Activated B cell treated with CpG ODN at 0.5 μM for 24 hours (primary cell): ENCODE results near the gene ZNF80. TPM values are rescaled to one million over a fixed set of nuclear protein-coding genes. Genes with fewer than 3 reads are reported as not detected.

Experiments
- ATAC-seq: fragments of 200-7000 bp; cut with Tn5 transposase; one replicate; pipeline ENCODE4 v1.10.0; 2021; ENCODE audit warnings: low read depth, mild to moderate bottlenecking, moderate library complexity
- CTCF ChIA-PET: fragments of 350-600 bp; sonication (Branson Sonifier 250); formaldehyde crosslinking; loops from one replicate; lab custom pipeline; 2021; ENCODE audit warnings: antibody characterized with exemption; lab: Charles Lee
- POLR2A ChIA-PET: fragments of 350-600 bp; sonication (Branson Sonifier 250); formaldehyde crosslinking; loops from one replicate; lab custom pipeline; 2021; ENCODE audit warnings: antibody characterized with exemption; lab: Charles Lee
- DNase-seq: peaks from one replicate; pipeline ENCODE4 v3.0.0; 2022
- H3K27ac Mint-ChIP-seq: one replicate; pipeline ENCODE4 v1.8.0; 2020; ENCODE audit warnings: mixed read lengths
- H3K27me3 Mint-ChIP-seq: one replicate; pipeline ENCODE4 v1.8.0; 2021; ENCODE audit warnings: mixed read lengths
- H3K36me3 Mint-ChIP-seq: one replicate; pipeline ENCODE4 v1.8.0; 2021; ENCODE audit warnings: low read depth, mixed read lengths
- H3K4me1 Mint-ChIP-seq: one replicate; pipeline ENCODE4 v1.8.0; 2021; ENCODE audit warnings: mixed read lengths
- H3K4me3 Mint-ChIP-seq: one replicate; pipeline ENCODE4 v1.8.0; 2020; ENCODE audit warnings: mild to moderate bottlenecking, mixed read lengths
- H3K9me3 Mint-ChIP-seq: one replicate; pipeline ENCODE4 v1.8.0; 2020; ENCODE audit warnings: mixed read lengths
- intact Hi-C: fragments of 100-400 bp; cut with micrococcal nuclease; formaldehyde crosslinking; loops from one replicate; pipeline ENCODE4 v1.15.1; 2024
- total RNA-seq: library from RNA; stranded (reverse); gene quantifications from 2 replicates; pipeline ENCODE4 v1.2.3, GENCODE V29; 2022
- TF ChIP-seq, protein P1 (sequence below): fragments of 200-600 bp; IDR thresholded peaks from one replicate; pipeline ENCODE4 v1.8.0; 2022; ENCODE audit warnings: antibody characterized with exemption, mild to moderate bottlenecking

ZNF80 gene
- total RNA-seq, 1 donor from 2014 or later = 0.53 TPM

DNA sequence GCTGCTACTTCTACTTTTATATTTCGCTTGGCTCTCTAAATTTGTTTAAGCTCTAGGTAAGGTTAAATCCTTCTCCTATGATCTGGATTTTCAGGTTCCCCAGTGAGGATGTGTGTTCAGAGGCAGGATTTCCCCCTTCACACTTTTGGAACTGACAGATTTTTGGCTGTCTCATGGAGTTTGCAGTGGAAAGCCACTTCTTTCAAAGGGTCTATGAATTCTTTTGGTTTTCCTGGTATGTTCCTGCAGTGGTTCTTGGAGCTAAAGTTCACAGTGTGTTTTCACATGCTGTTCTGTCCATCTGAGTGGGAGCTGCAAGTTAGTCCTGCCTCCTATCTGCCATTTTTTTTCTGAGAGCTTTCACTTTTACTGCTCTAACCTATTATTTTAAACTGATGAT, 34.9 kb upstream of the ZNF80 start:
- POLR2A ChIA-PET = interaction anchor here (1.0 kb wide), 1 partner anchor 59 kb away, joined by 3 read pairs; no protein-coding TSS in a partner anchor
- DNase-seq (no peak), ATAC-seq (no peak)
- H3K4me3 Mint-ChIP-seq = no peak overlapping the region
- H3K4me1 Mint-ChIP-seq = no peaks in the 10 kb centered on the region
- H3K27me3 Mint-ChIP-seq = no peaks in the 10 kb centered on the region
- H3K27ac Mint-ChIP-seq = no peak overlapping the region
- TF ChIP-seq, protein P1, sequence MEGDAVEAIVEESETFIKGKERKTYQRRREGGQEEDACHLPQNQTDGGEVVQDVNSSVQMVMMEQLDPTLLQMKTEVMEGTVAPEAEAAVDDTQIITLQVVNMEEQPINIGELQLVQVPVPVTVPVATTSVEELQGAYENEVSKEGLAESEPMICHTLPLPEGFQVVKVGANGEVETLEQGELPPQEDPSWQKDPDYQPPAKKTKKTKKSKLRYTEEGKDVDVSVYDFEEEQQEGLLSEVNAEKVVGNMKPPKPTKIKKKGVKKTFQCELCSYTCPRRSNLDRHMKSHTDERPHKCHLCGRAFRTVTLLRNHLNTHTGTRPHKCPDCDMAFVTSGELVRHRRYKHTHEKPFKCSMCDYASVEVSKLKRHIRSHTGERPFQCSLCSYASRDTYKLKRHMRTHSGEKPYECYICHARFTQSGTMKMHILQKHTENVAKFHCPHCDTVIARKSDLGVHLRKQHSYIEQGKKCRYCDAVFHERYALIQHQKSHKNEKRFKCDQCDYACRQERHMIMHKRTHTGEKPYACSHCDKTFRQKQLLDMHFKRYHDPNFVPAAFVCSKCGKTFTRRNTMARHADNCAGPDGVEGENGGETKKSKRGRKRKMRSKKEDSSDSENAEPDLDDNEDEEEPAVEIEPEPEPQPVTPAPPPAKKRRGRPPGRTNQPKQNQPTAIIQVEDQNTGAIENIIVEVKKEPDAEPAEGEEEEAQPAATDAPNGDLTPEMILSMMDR = no peak
- intact Hi-C loops = no loop called here
- CTCF ChIA-PET = no interaction called here
- H3K9me3 Mint-ChIP-seq = peaks cover 17% of the 10 kb centered on the region
- peaks cover 2% of the 10 kb centered on the region for H3K36me3 Mint-ChIP-seq

DNA sequence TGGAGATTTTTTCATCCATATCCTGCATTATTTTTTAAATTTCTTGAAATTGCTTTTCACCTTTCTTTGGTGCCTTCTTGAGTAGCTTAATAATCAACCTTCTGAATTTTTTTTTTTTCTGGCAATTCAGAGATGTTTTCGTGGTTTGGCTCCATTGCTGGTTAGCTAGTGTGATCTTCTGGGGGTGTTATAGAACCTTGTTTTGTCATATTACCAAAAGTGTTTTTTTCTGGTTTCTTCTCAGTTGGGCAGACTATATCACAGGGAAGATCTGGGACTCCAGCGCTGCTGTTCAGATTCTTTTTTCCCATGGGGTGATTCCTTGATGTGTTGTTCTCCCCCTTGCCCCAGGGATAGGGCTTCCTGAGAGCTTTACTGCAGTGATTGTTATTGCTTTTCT, 32.6 kb upstream of the ZNF80 start:
- H3K36me3 Mint-ChIP-seq = peaks cover 2% of the 10 kb centered on the region
- CTCF ChIA-PET = no interaction called here
- no peaks in the 10 kb centered on the region for H3K27me3 Mint-ChIP-seq
- POLR2A ChIA-PET = no interaction called here
- TF ChIP-seq, protein P1 = no peak
- intact Hi-C loops = no loop called here
- peaks cover 22% of the 10 kb centered on the region for H3K9me3 Mint-ChIP-seq
- H3K4me1 Mint-ChIP-seq = no peaks in the 10 kb centered on the region
- ATAC-seq = no peak
- H3K4me3 Mint-ChIP-seq = no peak overlapping the region
- H3K27ac Mint-ChIP-seq = no peak overlapping the region
- no peak for DNase-seq

- CTCF ChIA-PET = no interaction called here
- intact Hi-C loops = no loop called here
- H3K4me1 Mint-ChIP-seq = no peaks in the 10 kb centered on the region
Observed at GRCh38 chr3:114260152-114260551, 22.8 kb upstream of the ZNF80 start.

GRCh38 chr3:114259566-114259965, 22.2 kb upstream of the ZNF80 start:
- Mint-ChIP-seq H3K9me3 (peaks cover 10% of the 10 kb centered on the region), H3K4me1 (no peaks in the 10 kb centered on the region), H3K36me3 (no peaks in the 10 kb centered on the region), H3K27ac (no peak overlapping the region), H3K27me3 (no peaks in the 10 kb centered on the region), H3K4me3 (no peak overlapping the region)
- CTCF ChIA-PET = no interaction called here
- no peak for ATAC-seq
- intact Hi-C loops = no loop called here
- POLR2A ChIA-PET = no interaction called here
- TF ChIP-seq, protein P1 = no peak
- no peak for DNase-seq

More at GRCh38 chr3:114260152-114260551, 22.8 kb upstream of the ZNF80 start:
- Mint-ChIP-seq H3K9me3 (peaks cover 10% of the 10 kb centered on the region), H3K27ac (no peak overlapping the region), H3K27me3 (no peaks in the 10 kb centered on the region), H3K4me3 (no peak overlapping the region), H3K36me3 (no peaks in the 10 kb centered on the region)
- TF ChIP-seq, protein P1 = no peak
- POLR2A ChIA-PET = no interaction called here
- ATAC-seq (no peak), DNase-seq (no peak)

DNA sequence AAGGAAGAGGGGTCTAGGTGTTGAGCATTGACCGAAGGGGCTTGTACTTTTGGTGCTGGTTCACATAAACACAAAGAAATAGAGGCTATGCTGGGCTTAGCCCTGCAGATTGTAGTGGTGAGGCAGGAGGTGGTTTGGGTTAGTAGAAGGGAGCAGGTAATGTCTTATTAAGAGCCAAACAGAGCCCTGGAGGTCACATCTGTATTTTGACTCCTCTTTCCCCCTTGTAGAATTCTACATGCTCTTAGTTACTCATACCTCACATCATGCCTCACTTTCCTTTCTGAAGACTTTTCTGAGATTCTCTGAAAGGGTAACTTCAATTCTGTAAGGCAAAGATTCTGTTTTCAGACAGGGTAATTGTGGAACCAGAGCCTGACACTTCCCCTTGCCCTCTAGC, 16.1 kb upstream of the ZNF80 start:
- Mint-ChIP-seq H3K36me3 (no peaks in the 10 kb centered on the region), H3K4me3 (no peak overlapping the region), H3K4me1 (no peaks in the 10 kb centered on the region), H3K27ac (no peak overlapping the region), H3K9me3 (peaks cover 16% of the 10 kb centered on the region), H3K27me3 (no peaks in the 10 kb centered on the region)
- TF ChIP-seq, protein P1 = no peak
- intact Hi-C loops = no loop called here
- DNase-seq (no peak), ATAC-seq (no peak)
- ChIA-PET CTCF (no interaction called here), POLR2A (no interaction called here)
